H1 (cell line): ENCODE results near the gene MAGI2. TPM values are rescaled to one million over a fixed set of nuclear protein-coding genes. Genes with fewer than 3 reads are reported as not detected.
"Not testable (repeated sequence)": the region's sequence is repeated elsewhere in the genome, so short reads cannot be mapped to it uniquely, and the experiment has no call there.

Experiments used
- CTCF ChIA-PET: fragments of 300-600 bp; sonication (Branson Sonifier 250); formaldehyde crosslinking; loops from one replicate; lab custom pipeline; 2021; ENCODE audit not compliant: partially characterized antibody; lab: Charles Lee
- POLR2A ChIA-PET: fragments of 300-600 bp; sonication (Branson Sonifier 250); formaldehyde crosslinking; loops from one replicate; lab custom pipeline; 2021; ENCODE audit warnings: inconsistent platforms; ENCODE audit not compliant: partially characterized antibody; lab: Charles Lee
- DNase-seq, 2 experiments: peaks; one replicate each; pipeline versions ENCODE4 v3.0.0 to v3.0.0-alpha.2; 2010 to 2022; ENCODE audit warnings: low spot score in 2 of 2, low read depth in 1 of 2, mixed read lengths in 1 of 2
- FAIRE-seq: peaks from 2 replicates; lab custom pipeline; 2011; peaks lifted over from hg19 to GRCh38; lab: Jason Lieb, UNC
- H2AFZ ChIP-seq: 2 replicates; pipeline ENCODE4 v1.8.1; 2012; ENCODE audit warnings: low read length, inconsistent platforms
- H2AK5ac ChIP-seq: 2 replicates; pipeline ENCODE4 v1.6.1; 2013; ENCODE audit warnings: low read depth, low read length
- H2BK120ac ChIP-seq: replicated peaks from 2 replicates; pipeline ENCODE3; 2013; ENCODE audit warnings: low read depth, low read length, inconsistent platforms
- H2BK12ac ChIP-seq: 2 replicates; pipeline ENCODE4 v1.6.1; 2013; ENCODE audit warnings: low read depth, low read length
- H2BK15ac ChIP-seq: 2 replicates; pipeline ENCODE4 v1.6.1; 2013; ENCODE audit warnings: low read length
- H2BK20ac ChIP-seq: 2 replicates; pipeline ENCODE4 v1.6.1; 2013; ENCODE audit warnings: low read length
- H2BK5ac ChIP-seq: 2 replicates; pipeline ENCODE4 v1.6.1; 2013; ENCODE audit warnings: low read depth, low read length
- H3K14ac ChIP-seq: 2 replicates; pipeline ENCODE4 v1.6.1; 2013; ENCODE audit warnings: inconsistent platforms; ENCODE audit not compliant: insufficient read length
- H3K18ac ChIP-seq: 2 replicates; pipeline ENCODE4 v1.6.1; 2013; ENCODE audit warnings: low read length; ENCODE audit errors: extremely low read depth
- H3K23ac ChIP-seq: 2 replicates; pipeline ENCODE4 v1.6.1; 2013; ENCODE audit warnings: inconsistent platforms; ENCODE audit not compliant: insufficient read length
- H3K23me2 ChIP-seq: 2 replicates; pipeline ENCODE4 v1.6.1; 2013; ENCODE audit warnings: low read depth, low read length
- H3K27ac ChIP-seq: 2 replicates; pipeline ENCODE4 v1.6.1; 2011; ENCODE audit warnings: low read depth, low read length, inconsistent platforms
- H3K27me3 ChIP-seq, 4 experiments: replicated peaks in 1 of 4; 1 replicate in 1 of 4; 2 replicates in 3 of 4; pipeline versions ENCODE4 v1.6.1 to v1.8.1; 2011 to 2013; ENCODE audit warnings: low read length in 3 of 4, mild to moderate bottlenecking in 3 of 4, inconsistent platforms in 2 of 4, mixed read lengths in 2 of 4, moderate library complexity in 1 of 4; ENCODE audit not compliant: control insufficient read depth in 3 of 4, insufficient read depth in 3 of 4; ENCODE audit errors: extremely low read depth in 1 of 4
- H3K36me3 ChIP-seq, 4 experiments: 2 replicates each; pipeline versions ENCODE4 v1.6.1 to v1.8.1; 2011 to 2013; ENCODE audit warnings: mild to moderate bottlenecking in 4 of 4, low read length in 3 of 4, moderate library complexity in 2 of 4, control low read depth in 1 of 4, inconsistent platforms in 1 of 4; ENCODE audit not compliant: insufficient read depth in 4 of 4, control insufficient read depth in 2 of 4
- H3K4ac ChIP-seq: replicated peaks from 2 replicates; pipeline ENCODE3; 2013; ENCODE audit warnings: low read length, low read depth, mixed read lengths, inconsistent platforms; ENCODE audit not compliant: insufficient read length
- H3K4me1 ChIP-seq, 4 experiments: replicated peaks in 1 of 4; 1 replicate in 1 of 4; 2 replicates in 3 of 4; pipeline versions ENCODE4 v1.6.1 to v1.8.1; 2011 to 2013; ENCODE audit warnings: low read length in 3 of 4, inconsistent platforms in 2 of 4, mixed read lengths in 1 of 4; ENCODE audit not compliant: insufficient read depth in 4 of 4, control insufficient read depth in 3 of 4
- H3K4me2 ChIP-seq, 2 experiments: 2 replicates each; pipeline versions ENCODE4 v1.6.1 to v1.8.1; 2011 to 2013; ENCODE audit warnings: low read depth in 2 of 2, low read length in 2 of 2, control low read depth in 1 of 2, inconsistent platforms in 1 of 2, mild to moderate bottlenecking in 1 of 2; ENCODE audit not compliant: insufficient read depth in 1 of 2
- H3K4me3 ChIP-seq, 4 experiments: fragments of 200-600, 300-600 bp in 1 of 4; sonication (generic), shearing (Covaris generic), sonication (Bioruptor Twin) in 1 of 4; 2 replicates each; pipeline versions ENCODE4 v1.5.1 to v1.8.1; 2011 to 2016; ENCODE audit warnings: low read length in 4 of 4, low read depth in 3 of 4, control low read depth in 2 of 4, inconsistent platforms in 2 of 4, mild to moderate bottlenecking in 2 of 4, mixed read lengths in 1 of 4, moderate library complexity in 1 of 4; ENCODE audit not compliant: insufficient read depth in 2 of 4; ENCODE audit errors: extremely low read depth in 1 of 4
- H3K56ac ChIP-seq: replicated peaks from 2 replicates; pipeline ENCODE3; 2013; ENCODE audit warnings: low read depth, mild to moderate bottlenecking, mixed read lengths, low read length, inconsistent platforms; ENCODE audit not compliant: insufficient read length
- H3K79me1 ChIP-seq: 2 replicates; pipeline ENCODE4 v1.6.1; 2013; ENCODE audit warnings: low read depth, low read length, control low read depth
- H3K79me2 ChIP-seq, 2 experiments: 2 replicates each; pipeline versions ENCODE4 v1.6.1 to v1.8.1; 2012 to 2013; ENCODE audit warnings: low read length in 2 of 2, mild to moderate bottlenecking in 2 of 2, inconsistent platforms in 1 of 2; ENCODE audit not compliant: insufficient read depth in 2 of 2, control insufficient read depth in 1 of 2
- H3K9ac ChIP-seq, 4 experiments: replicated peaks in 1 of 4; 1 replicate in 1 of 4; 2 replicates in 3 of 4; pipeline versions ENCODE4 v1.6.1 to v1.8.1; 2011 to 2013; ENCODE audit warnings: low read depth in 3 of 4, low read length in 3 of 4, control low read depth in 2 of 4, mild to moderate bottlenecking in 2 of 4, moderate library complexity in 2 of 4, inconsistent platforms in 1 of 4; ENCODE audit errors: extremely low read depth in 1 of 4
- H3K9me3 ChIP-seq, 2 experiments: 2 replicates each; pipeline versions ENCODE4 v1.6.1 to v1.8.1; 2012 to 2013; ENCODE audit warnings: mild to moderate bottlenecking in 2 of 2, moderate library complexity in 2 of 2, control low read depth in 1 of 2, inconsistent platforms in 1 of 2, low read depth in 1 of 2, low read length in 1 of 2, mixed read lengths in 1 of 2; ENCODE audit not compliant: insufficient read depth in 2 of 2
- H4K20me1 ChIP-seq, 2 experiments: replicated peaks in 1 of 2; 2 replicates each; pipeline versions ENCODE3 to v1.8.1; 2011 to 2013; ENCODE audit warnings: inconsistent platforms in 2 of 2, low read length in 2 of 2, mild to moderate bottlenecking in 1 of 2; ENCODE audit not compliant: insufficient read depth in 2 of 2, control insufficient read depth in 1 of 2
- H4K5ac ChIP-seq: 2 replicates; pipeline ENCODE4 v1.6.1; 2013; ENCODE audit warnings: low read length, low read depth, mixed read lengths, inconsistent platforms; ENCODE audit not compliant: insufficient read length
- H4K8ac ChIP-seq: 2 replicates; pipeline ENCODE4 v1.8.0; 2013; ENCODE audit warnings: mild to moderate bottlenecking, moderate library complexity, low read length, inconsistent platforms; ENCODE audit not compliant: insufficient read depth; ENCODE audit errors: extremely low read depth
- H4K91ac ChIP-seq: replicated peaks from 2 replicates; pipeline ENCODE3; 2013; ENCODE audit warnings: low read length, mixed read lengths, inconsistent platforms; ENCODE audit not compliant: insufficient read length
- CHD2 ChIP-seq: IDR thresholded peaks from 2 replicates; pipeline ENCODE4 v1.6.1; 2012; ENCODE audit warnings: low read length, improper control_type of control experiment
- CTBP2 ChIP-seq: IDR thresholded peaks from 2 replicates; pipeline ENCODE4 v1.7.0; 2011; ENCODE audit warnings: borderline replicate concordance, mild to moderate bottlenecking, moderate library complexity, mixed read lengths, low read length; ENCODE audit not compliant: insufficient read depth, insufficient read length
- POU5F1 ChIP-seq: IDR thresholded peaks from 2 replicates; pipeline ENCODE4 v1.6.1; 2011; ENCODE audit warnings: low read depth, mild to moderate bottlenecking, low read length, moderate library complexity
- WGBS, 2 experiments: shearing (Covaris generic) in 1 of 2; methylation state at CpG; one replicate each; pipeline versions ENCODE4 v1.1.6 to v1.1.7; 2013 to 2015; ENCODE audit warnings: low lambda C conversion rate in 2 of 2, mixed read lengths in 2 of 2, inconsistent platforms in 1 of 2, low coverage in 1 of 2, missing lambda C conversion rate in 1 of 2; ENCODE audit not compliant: insufficient replicate concordance in 2 of 2, insufficient coverage in 1 of 2, insufficient read length in 1 of 2; ENCODE audit errors: extremely low coverage in 1 of 2, missing lambda C conversion rate in 1 of 2; 5-methylcytosine and 5-hydroxymethylcytosine counted together
- polyA plus RNA-seq, 7 experiments: library from polyadenylated mRNA; depleted of rRNA in 3 of 7; stranded (reverse) in 5 of 7; unstranded in 2 of 7; fragments of >200 nt in 5 of 7; fragments of 200-250 nt in 2 of 7; gene quantifications; 1 replicate in 5 of 7; 2 replicates in 1 of 7; 4 replicates in 1 of 7; pipeline versions ENCODE4 v1.2.1 to v1.2.3, GENCODE V29; 2011 to 2013; ENCODE audit warnings: missing spikeins in 2 of 7, mixed read lengths in 2 of 7
- total RNA-seq: library from RNA; stranded (reverse); fragmentation: NEBNext Ultra II Directional; extraction: Animal tissue kit (Norgen Biotek cat#: 25700); gene quantifications from 2 replicates; pipeline ENCODE4 v1.2.1, GENCODE V29; 2021

Gene MAGI2
- total and polyA plus RNA-seq, 2 of the 8 experiments (the other 6 are each of a cell fraction or from before 2014, with no cell fraction given): 6.0 to 27.3 TPM

DNA sequence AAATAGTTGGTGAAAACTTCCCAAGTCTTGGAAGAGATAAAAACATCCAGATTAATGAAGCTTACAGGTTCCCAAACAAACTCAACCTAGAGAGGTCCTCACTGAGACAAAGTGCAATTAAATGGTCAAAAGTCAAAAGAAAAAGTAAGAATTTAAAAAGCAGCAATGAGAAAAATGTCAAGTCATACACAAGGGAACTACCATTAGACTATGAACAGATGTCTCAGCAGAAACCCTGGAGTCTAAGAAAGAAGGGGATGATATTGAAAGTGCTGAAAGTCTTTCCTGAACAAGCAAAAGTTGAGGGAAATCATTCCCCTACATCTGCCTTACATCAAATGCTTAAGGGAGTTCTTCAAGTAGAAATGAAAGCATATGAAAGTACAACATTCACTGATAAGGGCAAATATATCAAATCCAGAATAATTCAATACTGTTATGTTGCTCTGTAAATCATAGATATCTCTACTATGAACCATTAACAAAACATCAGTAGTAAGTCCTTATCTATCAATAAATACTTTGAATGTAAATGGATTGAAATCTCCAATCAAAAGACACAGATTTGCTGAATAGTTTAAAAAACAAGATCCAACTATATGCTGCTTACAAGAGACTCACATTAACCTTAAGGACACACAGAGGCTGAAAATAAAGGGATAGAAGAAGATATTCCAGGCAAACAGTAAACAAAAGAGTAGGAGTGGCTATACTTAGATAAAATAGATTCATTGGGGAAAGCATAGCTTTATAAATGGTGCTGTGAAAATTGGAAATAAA, 1205.4 kb downstream of the MAGI2 start (continued):
- TF ChIP-seq CTBP2 (no peak), POU5F1 (no peak), CHD2 (no peak)

GRCh38 chr7:78240179-78240578, 1213.3 kb downstream of the MAGI2 start:
- H3K18ac ChIP-seq, H3K23ac ChIP-seq, H2AK5ac ChIP-seq, H2BK20ac ChIP-seq, H2BK12ac ChIP-seq, H4K91ac ChIP-seq, H4K20me1 ChIP-seq, H3K56ac ChIP-seq, FAIRE-seq, POLR2A ChIA-PET, DNase-seq, H3K79me1 ChIP-seq, H2BK5ac ChIP-seq, H2BK15ac ChIP-seq, H3K4me1 ChIP-seq, CTCF ChIA-PET, H4K8ac ChIP-seq, H2BK120ac ChIP-seq, H3K4me2 ChIP-seq, H3K27ac ChIP-seq, H3K9ac ChIP-seq, H4K5ac ChIP-seq, H3K36me3 ChIP-seq, H3K27me3 ChIP-seq, H3K9me3 ChIP-seq, H3K4ac ChIP-seq, H3K4me3 ChIP-seq, H2AFZ ChIP-seq, H3K79me2 ChIP-seq, H3K23me2 ChIP-seq, H3K14ac ChIP-seq: not testable (repeated sequence)
- 91% methylated on average over 1 of the region's 1 CpG; no CpG with 5 or more reads in 1 of the 2 experiments for WGBS, 2 experiments
